HCT116 (cell line): ENCODE data around the gene TMEM132C. TPM values are rescaled to one million over a fixed set of nuclear protein-coding genes. Genes with fewer than 3 reads are reported as not detected.

Experiments
- ATAC-seq: fragments of 200-7000 bp; cut with Tn5 transposase; 2 replicates; pipeline ENCODE4 v1.9.1; 2020; ENCODE audit warnings: mild to moderate bottlenecking, moderate library complexity
- BruUV-seq: library from RNA; stranded (reverse); fragments of 400-500 nt; replicated peaks from 2 replicates; lab custom pipeline; 2021; lab: Mats Ljungman, UMichigan
- CTCF ChIA-PET: fragments of 300-600 bp; sonication (Branson Sonifier 250); formaldehyde crosslinking; loops from one replicate; lab custom pipeline; 2021; ENCODE audit warnings: antibody characterized with exemption; lab: Charles Lee
- POLR2A ChIA-PET: fragments of 300-600, 350-600 bp; sonication (Branson Sonifier 250); formaldehyde crosslinking; loops from one replicate; lab custom pipeline; 2021; ENCODE audit warnings: antibody characterized with exemption; lab: Charles Lee
- RAD21 ChIA-PET, 2 experiments: fragments of 300-600 bp; sonication (Branson Sonifier 250); formaldehyde crosslinking; loops; one replicate each; lab custom pipeline; 2023; ENCODE audit warnings: low total read pairs in 2 of 2; ENCODE audit not compliant: uncharacterized antibody in 2 of 2, unreplicated experiment in 2 of 2, low non-redundant PET in 1 of 2; lab: Charles Lee
- DNase-seq: peaks from one replicate; pipeline ENCODE4 v3.0.0-alpha.2; 2010; ENCODE audit warnings: low read depth, low spot score
- H2AFZ ChIP-seq: fragments of 200-600 bp; shearing (Covaris generic), sonication (generic); 2 replicates; pipeline ENCODE4 v1.6.1; 2017; ENCODE audit warnings: low read depth, mixed run types, mixed read lengths, antibody characterized with exemption, low read length; ENCODE audit not compliant: poor library complexity, severe bottlenecking
- H3K27ac ChIP-seq: 2 replicates; pipeline ENCODE4 v1.5.1; 2012; ENCODE audit warnings: low read depth, low read length
- H3K27me3 ChIP-seq: fragments of 200-600 bp; sonication (generic); 2 replicates; pipeline ENCODE4 v1.6.1; 2016; ENCODE audit warnings: mixed run types, low read length, mixed read lengths; ENCODE audit not compliant: insufficient read depth
- H3K36me3 ChIP-seq, 2 experiments: fragments of 200-500 bp in 1 of 2; fragments of 200-600 bp in 1 of 2; sonication (Bioruptor generic) in 1 of 2; sonication (generic) in 1 of 2; 2 replicates each; pipeline versions ENCODE4 v1.5.1 to v1.6.1; 2014 to 2016; ENCODE audit warnings: low read length in 2 of 2, inconsistent platforms in 1 of 2, mixed read lengths in 1 of 2, mixed run types in 1 of 2; ENCODE audit not compliant: insufficient read depth in 2 of 2, control insufficient read depth in 1 of 2
- H3K4me1 ChIP-seq, 2 experiments: fragments of 200-600 bp in 1 of 2; sonication (generic) in 1 of 2; 2 replicates each; pipeline versions ENCODE4 v1.5.1 to v1.6.1; 2012 to 2017; ENCODE audit warnings: low read length in 2 of 2, inconsistent platforms in 1 of 2, mild to moderate bottlenecking in 1 of 2, mixed read lengths in 1 of 2, mixed run types in 1 of 2, moderate library complexity in 1 of 2; ENCODE audit not compliant: insufficient read depth in 2 of 2, control insufficient read depth in 1 of 2
- H3K4me2 ChIP-seq: fragments of 200-600 bp; sonication (generic); 2 replicates; pipeline ENCODE4 v1.6.1; 2017; ENCODE audit warnings: mixed run types, low read length, mixed read lengths
- H3K4me3 ChIP-seq, 2 experiments: fragments of 200-600 bp in 1 of 2; sonication (generic) in 1 of 2; replicated peaks in 1 of 2; 2 replicates each; pipeline ENCODE4 v1.5.1; 2011 to 2016; ENCODE audit warnings: low read length in 2 of 2, control low read depth in 1 of 2, low read depth in 1 of 2, mild to moderate bottlenecking in 1 of 2, mixed read lengths in 1 of 2, mixed run types in 1 of 2
- H3K79me2 ChIP-seq: fragments of 200-600 bp; sonication (generic); 2 replicates; pipeline ENCODE4 v1.6.1; 2017; ENCODE audit warnings: mild to moderate bottlenecking, mixed run types, low read length, moderate library complexity, mixed read lengths; ENCODE audit not compliant: insufficient read depth
- H3K9ac ChIP-seq: fragments of 200-600 bp; sonication (generic); 2 replicates; pipeline ENCODE4 v1.6.1; 2016; ENCODE audit warnings: low read length, mixed read lengths
- H3K9me2 ChIP-seq: fragments of 200-600 bp; sonication (generic), shearing (Covaris generic); 2 replicates; pipeline ENCODE4 v1.6.1; 2017; ENCODE audit warnings: mixed run types, mild to moderate bottlenecking, moderate library complexity; ENCODE audit not compliant: insufficient read depth
- H3K9me3 ChIP-seq, 2 experiments: fragments of 200-500 bp in 1 of 2; fragments of 200-600 bp in 1 of 2; sonication (Bioruptor generic) in 1 of 2; sonication (generic) in 1 of 2; 2 replicates each; pipeline ENCODE4 v1.6.1; 2014 to 2017; ENCODE audit warnings: low read length in 2 of 2, mixed read lengths in 2 of 2, inconsistent platforms in 1 of 2, low read depth in 1 of 2, mild to moderate bottlenecking in 1 of 2, mixed run types in 1 of 2, moderate library complexity in 1 of 2; ENCODE audit not compliant: control insufficient read depth in 1 of 2, insufficient read depth in 1 of 2
- H4K20me1 ChIP-seq: fragments of 200-600 bp; sonication (generic), shearing (Covaris generic); 2 replicates; pipeline ENCODE4 v1.6.1; 2017; ENCODE audit warnings: mixed run types, mild to moderate bottlenecking, moderate library complexity; ENCODE audit not compliant: insufficient read depth
- ATF3 ChIP-seq: IDR thresholded peaks from 2 replicates; pipeline ENCODE4 v1.6.1; 2012
- CTCF ChIP-seq, 3 experiments: fragments of 200-600 bp in 1 of 3; sonication (generic) in 1 of 3; IDR thresholded peaks in 2 of 3; conservative IDR thresholded peaks in 1 of 3; 2 replicates each; pipeline ENCODE4 v1.5.1; 2012 to 2017; ENCODE audit warnings: low read depth in 2 of 3, low read length in 2 of 3, antibody characterized with exemption in 1 of 3, borderline replicate concordance in 1 of 3, control low read depth in 1 of 3, mild to moderate bottlenecking in 1 of 3, mixed read lengths in 1 of 3, mixed run types in 1 of 3, moderate library complexity in 1 of 3; ENCODE audit not compliant: insufficient read depth in 1 of 3
- EGR1 ChIP-seq: IDR thresholded peaks from 2 replicates; pipeline ENCODE4 v1.6.1; 2012; ENCODE audit warnings: low read depth
- ELF1 ChIP-seq: IDR thresholded peaks from 2 replicates; pipeline ENCODE4 v1.6.1; 2012; ENCODE audit warnings: low read depth, borderline replicate concordance
- EZH2 ChIP-seq: fragments of 200-600 bp; sonication (generic); IDR thresholded peaks from 2 replicates; pipeline ENCODE4 v1.6.1; 2017; ENCODE audit warnings: antibody characterized with exemption, mixed run types
- FOSL1 ChIP-seq: IDR thresholded peaks from 2 replicates; pipeline ENCODE4 v1.6.1; 2012; ENCODE audit warnings: low read depth
- JUND ChIP-seq: IDR thresholded peaks from 2 replicates; pipeline ENCODE4 v1.6.1; 2012
- POLR2A ChIP-seq: IDR thresholded peaks from 2 replicates; pipeline ENCODE4 v1.7.0; 2011; ENCODE audit warnings: borderline replicate concordance; ENCODE audit not compliant: insufficient read depth, insufficient read length; ENCODE audit errors: extremely low read depth
- POLR2AphosphoS5 ChIP-seq: IDR thresholded peaks from 2 replicates; pipeline ENCODE4 v1.6.1; 2011; ENCODE audit warnings: mild to moderate bottlenecking, low read depth, low read length, moderate library complexity
- RAD21 ChIP-seq: IDR thresholded peaks from 2 replicates; pipeline ENCODE4 v1.6.1; 2012; ENCODE audit warnings: low read depth, mild to moderate bottlenecking
- REST ChIP-seq: IDR thresholded peaks from 2 replicates; pipeline ENCODE4 v1.6.1; 2012; ENCODE audit warnings: low read depth
- SP1 ChIP-seq: IDR thresholded peaks from 2 replicates; pipeline ENCODE4 v1.6.1; 2012; ENCODE audit warnings: low read depth
- SRF ChIP-seq: IDR thresholded peaks from 2 replicates; pipeline ENCODE4 v1.6.1; 2012; ENCODE audit warnings: low read depth
- TCF7L2 ChIP-seq: IDR thresholded peaks from 2 replicates; pipeline ENCODE4 v1.7.0; 2011; ENCODE audit warnings: borderline replicate concordance, inconsistent platforms; ENCODE audit not compliant: insufficient read depth, insufficient read length; ENCODE audit errors: extremely low read depth
- YY1 ChIP-seq: IDR thresholded peaks from 2 replicates; pipeline ENCODE4 v1.6.1; 2011; ENCODE audit warnings: low read length, low read depth, moderate library complexity, mild to moderate bottlenecking; ENCODE audit not compliant: insufficient replicate concordance; ENCODE audit errors: extremely low read depth
- ZBTB33 ChIP-seq: IDR thresholded peaks from 2 replicates; pipeline ENCODE4 v1.6.1; 2011; ENCODE audit warnings: mild to moderate bottlenecking, low read length, moderate library complexity; ENCODE audit not compliant: insufficient replicate concordance; ENCODE audit errors: extremely low read depth
- intact Hi-C: fragments of 100-400 bp; cut with micrococcal nuclease; formaldehyde crosslinking; loops from 2 replicates; pipeline ENCODE4 v1.10.0; 2022
- total RNA-seq: library from RNA; stranded (reverse); gene quantifications from one replicate; pipeline ENCODE4 v1.2.1, GENCODE V29; 2021; ENCODE audit not compliant: unreplicated experiment

TMEM132C gene
- total RNA-seq, 1 experiment from 2014 or later = not detected

GRCh38 chr12:128594521-128594920, 327.6 kb downstream of the TMEM132C start:
- POLR2A ChIA-PET = no interaction called here
- CTCF ChIA-PET = no interaction called here
- no peak for TF ChIP-seq ZBTB33
- TF ChIP-seq RAD21 = no peak
- no peak for TF ChIP-seq ELF1
- no peak for TF ChIP-seq JUND
- TF ChIP-seq POLR2AphosphoS5 = no peak
- TF ChIP-seq ATF3 = no peak
- TF ChIP-seq TCF7L2 = no peak
- no peak for TF ChIP-seq EZH2
- TF ChIP-seq SRF = no peak
- TF ChIP-seq CTCF (IDR thresholded peaks at IDR 0.05 in 2 of 3, conservative IDR thresholded peaks at IDR 0.05 in 1 of 3; ENCODE audit: borderline replicate concordance in 1 of 3, insufficient read depth in 1 of 3, low read depth in 2 of 3, low read length in 2 of 3) = no peak
- no peak for TF ChIP-seq FOSL1
- TF ChIP-seq REST = no peak
- no peak for TF ChIP-seq POLR2A
- no peak for TF ChIP-seq SP1
- TF ChIP-seq EGR1 = no peak
- TF ChIP-seq YY1 = no peak

More at GRCh38 chr12:128594521-128594920, 327.6 kb downstream of the TMEM132C start:
- RAD21 ChIA-PET = no interaction called here
- Histone ChIP-seq H3K27ac (no peak overlapping the region), H3K4me1 (no peaks in the 10 kb centered on the region), H3K4me3 (no peak overlapping the region), H4K20me1 (no peaks in the 10 kb centered on the region), H3K9me2 (no peaks in the 10 kb centered on the region), H3K4me2 (no peak overlapping the region), H2AFZ (no peak overlapping the region), H3K9me3 (peaks cover 0 to 13% of the 10 kb centered on the region in 2 experiments; a peak in 2 of 4 replicates), H3K79me2 (no peaks in the 10 kb centered on the region), H3K27me3 (no peaks in the 10 kb centered on the region), H3K36me3 (no peaks in the 10 kb centered on the region), H3K9ac (no peak overlapping the region)
- ATAC-seq = no peak
- intact Hi-C loops = no loop called here
- no peak for DNase-seq
- BruUV-seq = no TSS peak
